Stimulated activated CD8-positive, alpha-beta memory T cell treated with anti-CD3 and anti-CD28 coated beads, Interleukin-12 subunit alpha, Interleukin-12 subunit beta, amount 100 ng/mL, for 1 hour (primary cell): ENCODE results near the gene SCARF1.

Experiments used
- DNase-seq: peaks from one replicate; pipeline ENCODE4 v3.0.0-alpha.2; 2020; ENCODE audit warnings: low read depth

Gene SCARF1

GRCh38 chr17:1648963-1649843 lies 3.7 kb upstream of the SCARF1 start:
- peak; percentile 86 for DNase-seq

DNA sequence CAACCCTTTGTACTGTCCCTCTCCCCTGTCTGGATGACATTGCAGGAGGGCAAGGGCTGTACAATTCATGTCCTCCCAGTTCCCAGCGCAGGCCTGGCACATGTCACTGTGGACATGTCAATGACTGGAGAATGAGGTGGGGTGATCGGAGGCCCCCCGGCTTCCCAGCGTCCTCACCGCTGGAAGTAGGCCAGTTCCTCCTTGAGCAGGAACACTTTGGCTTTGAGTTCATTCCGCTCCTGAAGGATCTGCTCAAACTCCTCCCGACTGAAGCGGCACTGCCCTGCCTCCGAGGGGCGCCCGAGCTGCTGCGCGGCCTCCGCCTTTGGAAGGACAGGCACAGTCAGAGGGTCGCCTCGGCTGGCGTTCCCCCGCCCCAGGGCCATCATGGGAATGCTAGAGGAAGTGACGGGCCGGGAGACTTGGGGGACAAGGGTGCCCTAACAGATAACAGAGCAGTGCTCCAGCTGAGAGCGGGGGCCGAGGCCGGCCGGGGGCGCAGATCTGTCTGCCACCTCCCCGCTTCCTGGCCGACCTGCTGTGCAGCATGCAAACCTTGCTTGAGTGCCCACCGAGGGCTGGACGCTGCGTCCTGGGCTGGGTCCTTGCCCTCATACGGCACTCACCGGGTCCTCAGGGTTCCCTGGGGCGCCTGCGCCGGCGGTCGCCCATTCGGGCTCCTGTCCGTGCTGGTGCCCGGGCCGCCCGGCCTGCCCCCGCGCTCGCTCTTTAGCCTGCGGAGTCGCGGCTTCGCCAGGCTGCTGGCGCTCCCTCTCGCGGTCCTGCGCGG lies 2.8 kb upstream of the SCARF1 start:
- DNase-seq, result no peak

DNA sequence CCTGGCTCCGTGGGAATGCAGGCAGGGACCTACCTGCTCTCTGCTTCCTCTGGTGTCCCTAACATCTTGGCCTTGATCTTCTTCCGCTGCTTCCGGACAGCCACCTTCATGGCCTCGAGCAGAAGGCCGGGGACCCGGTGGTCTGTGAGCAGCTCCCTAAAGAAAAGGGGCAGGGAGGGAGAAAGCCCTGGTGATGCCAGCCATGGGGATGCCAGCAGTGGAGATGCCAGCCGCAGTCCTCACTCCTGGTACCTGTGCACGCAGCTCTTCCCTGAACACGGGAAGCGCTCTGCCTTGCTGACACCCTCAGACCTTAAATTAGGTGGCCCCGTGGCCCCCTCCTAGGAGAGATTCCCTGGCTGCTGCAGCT lies 2.3 kb upstream of the SCARF1 start:
- DNase-seq, result no peak

GRCh38 chr17:1646199-1646875 lies 805 bp upstream of the SCARF1 start:
- no peak for DNase-seq

DNA sequence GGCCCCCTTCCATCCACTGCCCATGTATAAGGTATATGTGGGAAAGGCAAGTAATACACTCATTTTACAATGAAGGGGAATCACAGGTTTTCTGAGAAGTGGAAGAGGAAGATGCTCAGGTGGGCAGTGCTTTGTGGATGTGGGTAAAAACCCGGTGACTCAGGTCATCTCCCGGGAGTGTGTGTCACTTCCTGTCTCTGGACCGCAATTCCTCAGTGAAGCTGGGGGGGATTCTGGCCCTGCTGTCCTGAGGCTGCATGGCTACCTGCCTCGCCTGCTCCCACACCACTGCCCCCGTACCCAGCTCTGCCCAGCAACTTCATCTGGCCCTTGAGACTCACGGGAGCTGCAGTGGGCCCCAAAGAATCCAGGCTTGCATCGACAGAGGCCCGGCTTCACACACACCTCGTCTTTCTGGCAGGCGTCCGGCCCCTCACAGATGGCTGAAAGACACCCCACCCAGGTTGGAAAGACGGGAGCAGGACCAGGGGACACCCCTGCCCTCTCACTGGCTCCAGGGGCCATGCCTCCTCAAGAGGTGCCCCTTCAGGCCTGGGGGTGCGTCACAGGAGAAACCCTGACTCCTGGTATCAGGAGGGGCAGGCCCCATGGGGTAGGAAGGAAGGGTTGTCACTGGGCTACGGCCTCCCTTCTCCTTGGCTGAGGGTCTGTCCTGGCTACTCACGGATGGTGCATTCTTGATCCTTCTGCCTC lies 882 bp downstream of the SCARF1 start:
- DNase-seq, result no peak

- DNase-seq, result no peak
Measured at GRCh38 chr17:1643999-1644492, 1.5 kb downstream of the SCARF1 start.

DNA sequence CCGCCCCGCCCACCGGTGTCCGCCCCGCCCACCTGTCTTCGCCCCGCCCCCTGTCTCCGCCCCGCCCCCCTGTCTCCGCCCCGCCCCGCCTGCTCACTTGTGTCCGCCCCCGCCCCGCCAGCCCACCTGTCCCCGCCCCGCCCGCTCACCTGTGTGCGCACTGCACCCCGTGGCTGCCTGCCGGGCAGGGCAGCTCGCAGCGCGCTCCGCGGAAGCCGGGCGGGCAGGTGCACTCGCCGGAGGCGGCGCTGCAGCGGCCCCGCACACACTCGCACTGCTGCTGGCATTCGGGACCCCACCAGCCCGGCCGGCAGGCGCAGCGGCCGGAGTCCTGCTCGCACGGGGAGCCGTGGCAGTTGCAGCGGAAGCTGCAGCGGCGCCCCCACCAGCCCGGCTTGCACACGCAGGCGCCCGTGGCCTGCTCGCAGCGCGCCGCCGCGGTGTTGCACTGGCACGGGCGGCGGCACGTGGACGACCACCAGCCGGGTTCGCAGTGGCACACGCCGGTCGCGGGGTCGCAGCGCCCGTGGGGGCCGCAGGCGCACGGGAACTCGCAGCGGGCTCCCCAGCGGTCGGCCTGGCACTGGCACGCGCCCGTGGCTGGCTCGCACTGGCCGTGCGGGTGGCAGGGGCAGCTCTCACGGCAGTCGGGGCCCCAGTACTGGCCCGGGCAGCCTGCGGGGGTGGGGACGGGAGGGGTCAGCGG lies 2.1 kb downstream of the SCARF1 start:
- DNase-seq, result peak; percentile 35

DNA sequence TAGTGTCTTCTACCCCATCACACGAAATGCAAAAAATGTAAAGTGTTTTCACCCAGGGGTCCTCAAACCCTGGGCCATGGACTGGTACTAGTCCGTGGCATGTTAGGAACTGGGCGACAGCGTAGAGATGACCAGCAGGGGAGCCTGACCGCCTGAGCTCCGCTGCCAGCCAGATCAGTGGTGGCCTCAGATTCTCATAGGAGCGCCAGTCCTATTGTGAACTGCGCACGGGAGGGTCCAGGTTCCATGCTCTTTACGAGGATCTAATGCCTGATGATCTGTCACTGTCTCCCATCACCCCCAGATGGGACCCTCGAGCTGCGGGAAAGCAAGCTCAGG lies 4.5 kb downstream of the SCARF1 start:
- no peak for DNase-seq

DNA sequence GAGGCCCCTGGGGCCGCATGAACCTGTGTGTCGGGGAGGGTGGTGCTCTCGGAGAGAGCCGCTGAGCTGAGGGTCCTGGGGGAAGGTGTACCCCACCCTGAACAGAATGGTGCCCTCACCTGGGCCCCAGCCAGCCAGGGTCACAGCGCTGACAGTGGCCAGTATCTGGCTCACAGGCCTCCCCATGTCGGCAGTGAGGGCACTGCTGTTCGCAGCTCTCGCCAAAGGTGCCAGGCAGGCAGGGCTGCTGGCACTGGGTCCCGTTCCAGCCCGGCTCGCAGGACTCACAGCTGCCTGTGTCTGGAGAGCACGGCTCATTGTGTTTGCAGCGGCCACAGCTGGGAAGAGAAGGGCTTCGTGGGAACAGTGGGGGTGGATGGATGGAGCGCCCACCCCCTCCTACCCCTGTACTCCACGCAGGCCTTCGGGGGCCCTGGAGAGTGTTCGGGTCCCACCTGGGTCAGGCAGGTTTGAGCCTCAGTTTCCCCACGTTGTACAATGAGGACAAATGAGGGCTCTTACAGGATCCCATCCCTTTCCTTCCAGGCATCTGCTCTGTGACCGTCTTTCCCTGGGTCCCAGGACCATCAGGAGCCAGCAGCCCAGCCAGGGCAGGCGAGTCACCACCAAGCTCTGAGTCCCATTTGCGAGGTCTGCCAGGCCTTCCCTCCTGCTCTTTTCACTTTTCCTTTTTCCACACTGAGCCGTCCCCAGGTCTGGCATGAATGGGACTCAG lies 5.0 kb downstream of the SCARF1 start:
- DNase-seq, result no peak

DNA sequence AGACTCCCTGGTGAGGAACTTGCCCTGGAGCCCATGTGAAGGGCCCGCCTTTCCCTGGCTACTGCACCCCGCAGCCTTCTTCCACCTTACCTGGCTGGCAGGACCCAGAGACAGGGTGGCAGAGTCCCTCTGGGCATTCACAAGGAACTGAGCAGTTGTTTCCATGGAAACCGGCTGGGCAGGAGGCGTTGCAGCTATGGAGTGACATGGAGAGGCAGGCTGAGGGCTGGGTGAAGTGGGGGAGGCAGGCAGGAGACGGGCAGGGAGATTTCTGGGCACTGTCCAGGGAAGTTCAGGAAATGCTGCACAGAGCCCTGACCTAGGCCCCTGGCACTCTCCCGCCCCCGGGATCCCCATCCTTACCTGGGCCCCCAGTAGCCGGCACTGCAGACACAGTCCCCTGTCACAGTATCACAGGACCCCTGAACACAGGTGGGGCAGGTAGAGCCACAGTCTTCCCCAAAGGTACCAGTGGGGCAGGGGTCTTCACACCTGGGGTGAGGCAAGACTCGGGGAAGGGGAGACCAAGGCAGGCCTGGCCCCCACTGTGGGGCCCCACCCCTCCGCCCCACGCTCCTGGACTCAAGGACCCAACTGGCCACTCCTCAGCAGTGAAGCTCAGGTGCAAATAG lies 5.9 kb downstream of the SCARF1 start:
- no peak for DNase-seq

DNA sequence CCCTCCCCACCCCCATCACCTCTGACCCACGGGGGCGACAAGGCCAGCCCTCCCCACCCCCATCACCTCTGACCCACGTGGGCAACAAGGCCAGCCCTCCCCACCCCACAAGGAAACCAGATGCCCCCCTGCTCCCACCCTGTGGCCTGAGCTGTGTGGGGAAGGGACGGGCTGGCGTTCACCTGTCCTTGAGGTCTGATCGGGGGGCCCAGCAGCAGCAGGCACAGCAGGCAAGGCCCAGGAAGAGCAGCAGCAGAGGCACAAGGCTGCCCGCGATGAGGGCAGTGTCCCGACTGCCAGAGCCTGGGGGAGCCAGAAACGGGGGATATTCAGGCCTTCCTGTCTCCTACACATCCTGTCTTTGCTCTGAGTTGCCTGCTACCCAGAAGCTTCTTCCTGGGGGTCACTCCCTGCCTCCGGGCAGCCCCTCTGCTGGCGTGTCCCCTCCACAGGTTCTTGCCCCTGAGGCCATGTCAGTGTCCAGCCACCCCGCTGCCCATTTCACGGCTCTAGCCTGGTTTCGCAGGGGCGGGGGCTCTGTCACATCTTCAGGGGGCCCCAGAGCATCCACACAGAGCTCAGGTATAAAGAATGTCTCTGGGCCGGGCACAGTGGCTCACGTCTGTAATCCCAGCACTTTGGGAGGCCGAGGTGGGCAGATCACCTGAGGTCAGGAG lies 6.8 kb downstream of the SCARF1 start:
- no peak for DNase-seq

DNA sequence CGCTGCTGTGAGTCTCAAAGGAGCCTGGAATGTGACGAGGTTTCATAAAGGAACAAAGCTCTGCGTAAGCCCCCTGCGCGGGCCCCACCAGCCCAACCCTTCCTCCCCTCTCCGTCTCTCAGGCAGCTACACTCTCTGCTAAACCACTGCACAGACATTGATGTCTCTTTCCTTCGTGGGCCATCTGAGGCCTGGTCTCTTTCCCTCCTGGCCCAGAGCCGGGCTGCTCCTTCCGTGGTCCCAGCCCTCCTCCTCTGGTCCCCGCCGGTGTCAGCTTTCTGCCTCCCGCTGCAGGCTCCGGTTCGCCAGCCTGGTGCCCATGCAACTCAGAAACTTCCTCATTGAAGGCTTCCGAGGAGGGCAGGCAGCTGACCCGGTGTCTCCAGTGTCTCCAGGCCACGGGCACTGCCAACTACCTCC lies 7.4 kb downstream of the SCARF1 start:
- DNase-seq, result no peak

DNA sequence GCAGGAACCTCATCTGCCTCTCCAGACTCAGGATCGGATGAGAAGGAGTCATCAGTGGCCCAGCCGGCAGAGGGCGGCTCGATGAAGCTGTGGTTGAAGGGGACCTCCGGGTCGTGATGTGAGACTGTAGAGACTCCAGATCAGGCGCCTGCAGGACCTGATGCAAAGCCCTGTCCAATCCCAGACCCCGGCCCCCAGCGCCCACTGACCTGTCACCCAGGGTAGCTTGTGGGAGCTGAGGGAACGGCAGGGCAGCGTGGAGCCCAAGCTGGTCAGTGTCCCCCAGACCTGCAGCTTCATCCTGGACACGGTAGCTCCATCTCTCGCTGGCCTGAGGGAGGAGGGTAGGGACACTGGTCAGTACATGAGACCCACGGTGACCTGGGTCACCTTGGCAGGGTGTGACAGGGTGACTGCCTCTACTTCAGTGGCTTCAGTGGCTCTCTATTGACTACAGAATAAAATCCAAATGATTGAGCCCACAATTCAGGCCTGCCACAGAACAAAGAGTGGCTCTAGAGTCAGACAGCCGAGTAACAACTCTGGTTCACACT lies 8.7 kb downstream of the SCARF1 start:
- DNase-seq, result no peak

GRCh38 chr17:1635675-1636465 lies 9.7 kb downstream of the SCARF1 start:
- DNase-seq, result no peak

GRCh38 chr17:1634841-1635650 lies 10.5 kb downstream of the SCARF1 start:
- DNase-seq, result no peak

GRCh38 chr17:1630662-1631061 lies 14.9 kb downstream of the SCARF1 start:
- no peak for DNase-seq

- DNase-seq, result peak; percentile 51
Measured at GRCh38 chr17:1629504-1630310, 15.8 kb downstream of the SCARF1 start.
